Calu3 (cell line): Measurements from ENCODE around the gene NBPF15. TPM values are rescaled to one million over a fixed set of nuclear protein-coding genes. Genes with fewer than 3 reads are reported as not detected.
"Not testable (repeated sequence)": the region's sequence is repeated elsewhere in the genome, so short reads cannot be mapped to it uniquely, and the experiment has no call there.

ENCODE experiments used
- BruUV-seq: library from RNA; stranded (reverse); fragments of 400-500 nt; replicated peaks from 2 replicates; lab custom pipeline; 2021; lab: Mats Ljungman, UMichigan
- CTCF ChIA-PET: fragments of 300-600 bp; sonication (Branson Sonifier 250); formaldehyde crosslinking; loops from one replicate; lab custom pipeline; 2022; ENCODE audit warnings: antibody characterized with exemption; lab: Charles Lee
- DNase-seq: peaks from one replicate; pipeline ENCODE4 v3.0.0; 2022
- H3K27ac Mint-ChIP-seq: one replicate; pipeline ENCODE4 v1.8.0; 2022; ENCODE audit warnings: mixed read lengths; ENCODE audit not compliant: unreplicated experiment
- H3K27me3 Mint-ChIP-seq: one replicate; pipeline ENCODE4 v1.8.0; 2022; ENCODE audit warnings: mixed read lengths; ENCODE audit not compliant: unreplicated experiment
- H3K36me3 Mint-ChIP-seq: one replicate; pipeline ENCODE4 v1.8.0; 2022; ENCODE audit warnings: mild to moderate bottlenecking, moderate library complexity, mixed read lengths; ENCODE audit not compliant: insufficient read depth, unreplicated experiment
- H3K4me1 Mint-ChIP-seq: one replicate; pipeline ENCODE4 v1.8.0; 2022; ENCODE audit warnings: mild to moderate bottlenecking, low read depth, mixed read lengths; ENCODE audit not compliant: unreplicated experiment
- H3K4me3 Mint-ChIP-seq: one replicate; pipeline ENCODE4 v1.8.0; 2022; ENCODE audit warnings: mild to moderate bottlenecking, low read depth, moderate library complexity, mixed read lengths; ENCODE audit not compliant: unreplicated experiment
- H3K9me3 Mint-ChIP-seq: one replicate; pipeline ENCODE4 v1.8.0; 2022; ENCODE audit warnings: low read depth, mixed read lengths; ENCODE audit not compliant: unreplicated experiment
- intact Hi-C: fragments of 100-400 bp; cut with micrococcal nuclease; formaldehyde crosslinking; loops from one replicate; pipeline ENCODE4 v1.10.0; 2022; ENCODE audit not compliant: unreplicated experiment
- total RNA-seq: library from RNA; stranded (reverse); gene quantifications from 2 replicates; pipeline ENCODE4 v1.2.3, GENCODE V29; 2022

Gene NBPF15
- total RNA-seq, 1 experiment from 2014 or later: 53.8 TPM

GRCh38 chr1:144460686-144461085 is 783 bp downstream of the NBPF15 start:
- DNase-seq, H3K4me1 Mint-ChIP-seq, CTCF ChIA-PET, H3K27ac Mint-ChIP-seq, H3K36me3 Mint-ChIP-seq, intact Hi-C loops, H3K27me3 Mint-ChIP-seq, H3K9me3 Mint-ChIP-seq, BruUV-seq: not testable (repeated sequence)
- H3K4me3 Mint-ChIP-seq: peak overlapping the region; percentile 99

GRCh38 chr1:144442402-144442801 is 19.1 kb downstream of the NBPF15 start:
- H3K4me3 Mint-ChIP-seq, H3K27ac Mint-ChIP-seq: not testable (repeated sequence)

GRCh38 chr1:144439737-144440136 is 21.7 kb downstream of the NBPF15 start:
- H3K27ac Mint-ChIP-seq, H3K4me1 Mint-ChIP-seq, DNase-seq, BruUV-seq, H3K27me3 Mint-ChIP-seq, CTCF ChIA-PET, H3K4me3 Mint-ChIP-seq, intact Hi-C loops, H3K9me3 Mint-ChIP-seq, H3K36me3 Mint-ChIP-seq: not testable (repeated sequence)

More at GRCh38 chr1:144442402-144442801, 19.1 kb downstream of the NBPF15 start:
- H3K27me3 Mint-ChIP-seq, H3K4me1 Mint-ChIP-seq, CTCF ChIA-PET, H3K36me3 Mint-ChIP-seq, H3K9me3 Mint-ChIP-seq, intact Hi-C loops, BruUV-seq, DNase-seq: not testable (repeated sequence)

- H3K36me3 Mint-ChIP-seq, H3K9me3 Mint-ChIP-seq, H3K4me1 Mint-ChIP-seq, BruUV-seq, H3K27me3 Mint-ChIP-seq, CTCF ChIA-PET, intact Hi-C loops, H3K27ac Mint-ChIP-seq: not testable (repeated sequence)
- H3K4me3 Mint-ChIP-seq: peak overlapping the region; percentile 63
- DNase-seq: peak; percentile 45
These were observed 42.4 kb downstream of the NBPF15 start for GRCh38 chr1:144418891-144419694.

- Mint-ChIP-seq H3K27ac (peak overlapping the region; percentile 80), H3K36me3 (peaks cover 17% of the 10 kb centered on the region), H3K4me3 (peak overlapping the region; percentile 69)
- intact Hi-C loops, H3K27me3 Mint-ChIP-seq, BruUV-seq, DNase-seq, H3K9me3 Mint-ChIP-seq, CTCF ChIA-PET, H3K4me1 Mint-ChIP-seq: not testable (repeated sequence)
These were observed 47.9 kb downstream of the NBPF15 start for GRCh38 chr1:144413404-144414118.

- CTCF ChIA-PET, H3K9me3 Mint-ChIP-seq, intact Hi-C loops, H3K27me3 Mint-ChIP-seq, H3K4me1 Mint-ChIP-seq: not testable (repeated sequence)
- DNase-seq: peak; percentile 88
- Mint-ChIP-seq H3K27ac (peak overlapping the region; percentile 80), H3K36me3 (peaks cover 17% of the 10 kb centered on the region), H3K4me3 (peak overlapping the region; percentile 69)
- TSS peak; percentile 92 for BruUV-seq
These were observed 48.7 kb downstream of the NBPF15 start for GRCh38 chr1:144412491-144413403.

- H3K27me3 Mint-ChIP-seq, intact Hi-C loops, BruUV-seq, H3K9me3 Mint-ChIP-seq, H3K4me1 Mint-ChIP-seq, CTCF ChIA-PET: not testable (repeated sequence)
- Mint-ChIP-seq H3K4me3 (peak overlapping the region; percentile 69), H3K36me3 (peaks cover 17% of the 10 kb centered on the region), H3K27ac (peak overlapping the region; percentile 80)
- DNase-seq: peak; percentile 84
These were observed 49.4 kb downstream of the NBPF15 start for GRCh38 chr1:144412068-144412471.

GRCh38 chr1:144402807-144403206 is 58.7 kb downstream of the NBPF15 start:
- H3K27ac Mint-ChIP-seq, H3K4me1 Mint-ChIP-seq, H3K4me3 Mint-ChIP-seq, H3K27me3 Mint-ChIP-seq, DNase-seq, intact Hi-C loops, BruUV-seq, CTCF ChIA-PET, H3K9me3 Mint-ChIP-seq, H3K36me3 Mint-ChIP-seq: not testable (repeated sequence)

- H3K4me3 Mint-ChIP-seq, H3K9me3 Mint-ChIP-seq, DNase-seq, intact Hi-C loops, H3K27me3 Mint-ChIP-seq, H3K36me3 Mint-ChIP-seq, CTCF ChIA-PET, BruUV-seq, H3K4me1 Mint-ChIP-seq, H3K27ac Mint-ChIP-seq: not testable (repeated sequence)
These were observed 89.8 kb downstream of the NBPF15 start for GRCh38 chr1:144371651-144372050.
